ENCODE results near the gene NPAS2.

Gene NPAS2

GRCh38 chr2:100855084-100855483 lies 35.1 kb downstream of the NPAS2 start:
- DNase-seq (ENCODE audit: low spot score) = no peak

DNA sequence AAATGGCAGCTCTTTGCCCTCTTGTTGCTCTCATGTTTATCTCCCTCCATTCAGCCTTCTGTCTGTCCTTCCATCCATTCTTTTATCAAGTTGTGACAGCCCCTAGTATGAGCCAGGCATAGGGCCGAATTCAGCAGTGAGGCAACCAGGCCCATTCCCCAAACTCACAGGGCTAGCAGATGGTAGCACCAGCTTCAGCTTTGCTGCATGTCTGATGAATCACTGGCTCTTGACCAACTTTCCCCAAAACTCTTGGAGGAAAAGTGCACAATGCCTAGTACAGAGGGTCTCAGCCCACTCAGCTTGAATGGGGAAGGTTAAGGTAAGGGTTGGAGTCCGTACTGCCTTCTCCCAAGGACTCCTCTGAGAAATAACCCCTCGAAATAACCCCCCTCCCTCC lies 35.7 kb downstream of the NPAS2 start:
- DNase-seq (ENCODE audit: low spot score) = no peak

DNA sequence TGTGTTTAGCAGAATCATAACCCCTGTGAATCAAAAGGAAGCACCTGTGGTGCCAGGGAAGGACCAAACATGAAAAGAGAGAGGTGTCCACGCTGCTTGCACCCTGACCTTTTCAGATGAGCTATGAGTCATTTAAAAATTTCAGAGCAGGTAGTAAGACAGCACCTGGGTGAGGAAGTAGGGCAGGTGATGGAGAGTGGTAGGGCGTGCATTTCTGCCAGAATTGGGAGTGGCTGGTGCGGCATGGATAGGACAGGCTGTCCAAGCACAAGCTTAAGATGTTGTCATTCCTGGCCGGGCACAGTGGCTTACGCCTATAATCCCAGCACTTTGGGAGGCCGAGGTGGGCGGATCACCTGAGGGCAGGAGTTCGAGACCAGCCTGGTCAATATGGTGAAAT lies 36.8 kb downstream of the NPAS2 start:
- no peak for DNase-seq (ENCODE audit: low spot score)

- no peak for DNase-seq (ENCODE audit: low spot score)
These were observed 37.4 kb downstream of the NPAS2 start for GRCh38 chr2:100857341-100857740.

DNA sequence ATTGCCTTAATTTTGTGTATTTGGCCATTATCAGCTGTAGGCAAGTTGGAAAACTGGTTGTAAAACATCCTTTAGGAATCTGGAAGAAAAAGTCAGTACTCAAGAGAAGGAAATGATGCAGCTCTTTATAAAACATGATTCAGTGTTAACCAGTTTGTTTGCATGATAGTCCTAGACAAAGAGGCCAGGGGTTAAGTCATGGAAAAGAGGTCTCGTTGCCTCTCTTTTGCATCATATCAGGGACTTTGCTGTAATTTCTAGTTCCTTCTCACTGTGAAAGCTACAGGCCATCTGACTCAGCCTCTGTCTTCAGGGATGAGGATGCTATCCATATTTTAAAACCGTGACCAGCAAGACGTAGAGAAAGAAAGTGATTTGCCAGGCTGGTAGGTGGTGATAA lies 38.0 kb downstream of the NPAS2 start:
- no peak for DNase-seq (ENCODE audit: low spot score)

GRCh38 chr2:100859902-100860301 lies 40.0 kb downstream of the NPAS2 start:
- no peak for DNase-seq (ENCODE audit: low spot score)

DNA sequence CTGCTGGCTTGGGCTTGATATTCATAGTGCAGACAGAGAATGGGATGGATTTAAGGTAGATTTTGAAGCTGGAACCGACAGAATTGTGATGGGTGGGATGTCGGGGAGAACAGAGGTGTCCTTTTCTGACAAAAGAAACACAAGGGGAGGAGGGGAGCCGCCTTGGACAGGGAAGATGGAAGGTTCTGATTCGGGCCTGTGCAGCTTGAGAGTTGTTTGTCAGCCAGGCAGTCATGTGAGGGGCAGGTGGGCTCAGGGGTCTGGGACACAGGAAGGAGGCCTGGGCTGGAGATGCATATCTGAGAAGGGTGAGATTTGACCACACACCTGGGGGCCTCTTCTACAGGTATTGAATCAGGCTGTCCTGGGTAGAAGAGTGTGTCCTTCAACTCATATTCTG lies 41.4 kb downstream of the NPAS2 start:
- no peak for DNase-seq (ENCODE audit: low spot score)

- no peak for DNase-seq (ENCODE audit: low spot score)
These were observed 42.1 kb downstream of the NPAS2 start for GRCh38 chr2:100862081-100862480.

- DNase-seq (ENCODE audit: low spot score) = no peak
These were observed 46.0 kb downstream of the NPAS2 start for GRCh38 chr2:100865816-100866460.

DNA sequence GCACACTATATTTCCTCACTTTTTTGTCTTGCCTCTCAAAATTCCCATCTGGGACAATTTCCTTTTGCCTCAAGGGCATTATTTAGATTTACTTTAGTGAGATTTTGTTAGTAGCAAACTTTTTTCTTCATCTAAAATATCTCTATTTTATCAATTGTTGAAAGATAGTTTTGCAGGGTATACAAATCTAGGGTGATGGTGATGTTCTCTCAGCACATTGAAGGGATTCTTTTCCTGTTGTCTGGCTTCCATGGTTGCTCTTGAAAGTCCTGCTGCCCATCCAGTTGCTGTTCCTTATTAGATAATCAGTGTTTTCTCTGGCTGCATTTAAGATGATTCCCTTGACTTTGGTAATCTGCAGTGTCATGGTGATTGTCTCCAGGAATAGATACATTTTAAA lies 48.1 kb downstream of the NPAS2 start:
- no peak for DNase-seq (ENCODE audit: low spot score)

DNA sequence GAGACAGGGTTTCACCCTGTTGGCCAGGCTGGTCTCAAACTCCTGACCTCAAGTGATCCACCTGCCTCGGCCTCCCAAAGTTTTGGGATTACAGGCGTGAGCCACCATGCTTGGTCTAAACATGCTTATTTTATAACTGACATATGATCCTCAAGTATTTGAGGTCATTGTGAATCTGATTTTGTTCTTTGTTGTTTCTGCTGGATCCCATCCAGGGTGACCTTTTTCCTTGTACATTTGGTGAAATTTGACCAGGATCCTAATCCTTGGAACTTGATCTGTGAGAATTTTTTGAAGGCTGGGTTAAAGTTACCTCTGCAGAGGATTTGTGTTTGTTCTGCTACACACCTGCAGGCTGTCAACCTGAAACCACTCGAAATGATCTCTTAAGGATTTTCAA lies 49.2 kb downstream of the NPAS2 start:
- no peak for DNase-seq (ENCODE audit: low spot score)

DNA sequence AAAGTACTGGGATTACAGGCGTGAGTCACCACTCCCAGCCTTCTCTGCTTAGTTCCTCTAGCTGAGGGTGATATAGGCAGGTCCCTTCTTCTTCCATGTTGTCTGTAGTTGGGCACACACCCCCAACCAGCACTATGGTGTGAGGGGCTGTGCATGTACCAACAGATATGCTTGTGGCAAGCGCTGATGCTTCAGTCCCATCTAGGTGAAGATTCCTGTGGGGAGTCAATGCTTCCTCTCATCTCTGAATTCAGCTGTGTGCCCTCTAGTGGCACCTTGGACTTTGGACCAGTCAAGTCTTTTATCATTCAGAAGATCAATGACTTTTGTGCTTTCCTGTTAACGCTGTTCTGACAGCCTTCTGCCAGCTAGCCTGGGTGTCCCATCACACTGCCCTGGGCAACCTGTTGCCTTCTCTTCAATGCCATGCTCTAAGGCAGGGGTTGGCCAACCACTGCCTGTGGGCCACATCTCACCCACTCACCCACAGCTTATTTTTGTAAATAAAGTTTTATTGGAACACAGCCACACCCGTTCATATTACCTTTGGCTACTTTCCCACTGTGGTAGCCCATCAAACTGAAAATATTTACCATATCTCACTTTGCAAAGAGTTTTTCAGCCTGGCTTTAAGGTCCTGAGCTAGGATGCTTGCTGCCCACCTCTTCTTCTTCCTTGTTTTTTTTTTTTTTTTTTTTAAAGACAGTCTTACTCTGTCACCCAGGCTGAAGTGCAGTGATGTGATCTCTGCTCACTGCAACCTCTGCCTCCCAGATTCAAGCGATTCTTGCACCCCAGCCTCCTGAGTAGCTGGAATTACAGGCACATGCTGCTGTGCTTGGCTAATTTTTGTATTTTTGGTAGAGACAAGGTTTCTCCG lies 51.0 kb downstream of the NPAS2 start:
- no peak for DNase-seq (ENCODE audit: low spot score)

DNA sequence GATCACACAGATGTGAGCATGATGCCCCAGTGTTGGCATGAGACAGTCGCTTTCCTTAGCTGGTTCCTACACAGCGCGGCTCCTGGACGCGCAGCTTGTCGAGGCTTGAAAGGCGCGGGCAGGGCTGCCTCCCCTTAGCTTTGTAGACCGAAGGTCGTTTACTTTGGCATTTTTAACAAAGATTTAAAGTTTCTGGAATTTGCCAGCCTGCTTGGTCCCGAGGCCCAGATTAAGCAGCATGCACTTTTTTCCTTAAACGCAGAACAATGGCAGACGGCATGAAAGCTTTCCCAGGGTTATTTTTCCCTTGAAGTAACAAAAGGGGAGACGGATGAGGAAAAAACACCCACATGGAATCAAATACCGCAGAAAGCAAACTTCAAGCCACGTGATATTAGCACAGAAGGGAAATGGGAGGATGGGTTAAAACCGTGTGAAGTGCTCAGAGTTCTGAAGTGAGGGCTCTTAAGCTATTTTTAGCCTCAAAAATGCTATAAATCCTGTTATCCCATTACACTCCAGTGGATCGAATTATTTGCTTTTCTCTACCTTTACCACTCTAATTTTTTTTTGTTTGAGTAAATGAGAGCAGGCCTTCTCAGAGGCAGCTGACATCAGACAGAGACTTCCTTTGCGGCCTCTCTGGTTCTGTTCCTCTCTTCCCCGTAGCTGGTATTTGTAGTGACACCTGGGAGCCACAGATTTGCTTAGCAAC lies 55.7 kb downstream of the NPAS2 start:
- DNase-seq (ENCODE audit: low spot score) = peak; percentile 19

DNA sequence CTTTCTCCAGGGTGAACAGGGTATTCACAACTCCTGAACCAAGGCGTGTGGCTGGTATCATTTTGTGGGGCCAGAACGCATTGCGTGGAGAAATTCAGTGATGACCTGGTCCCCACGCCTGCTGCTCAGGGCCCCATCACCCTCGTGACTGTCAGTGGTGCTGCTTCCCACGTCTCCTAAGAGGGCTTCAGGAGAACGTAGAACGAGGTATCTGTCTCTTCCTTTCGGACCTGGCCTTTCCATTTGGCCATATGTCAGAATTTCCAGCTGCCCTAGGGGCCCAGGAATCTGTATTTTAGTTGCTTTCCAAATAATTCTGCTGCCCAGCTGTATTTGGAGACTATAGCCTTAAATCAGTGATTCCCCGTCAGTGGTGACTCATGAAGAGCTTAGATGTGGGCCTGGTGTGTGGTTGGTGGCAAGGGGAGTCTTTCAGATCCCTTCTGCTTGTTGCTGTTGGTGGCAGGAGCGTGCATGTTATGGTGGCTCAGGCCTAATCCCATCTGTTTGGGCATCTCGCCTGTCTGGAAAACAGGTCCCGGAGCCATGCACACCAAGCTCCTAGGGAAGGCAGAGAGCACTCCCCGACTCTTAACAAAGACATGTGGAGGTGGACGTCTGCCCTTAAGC lies 56.4 kb downstream of the NPAS2 start:
- no peak for DNase-seq (ENCODE audit: low spot score)

GRCh38 chr2:100877555-100877954 lies 57.6 kb downstream of the NPAS2 start:
- no peak for DNase-seq (ENCODE audit: low spot score)

DNA sequence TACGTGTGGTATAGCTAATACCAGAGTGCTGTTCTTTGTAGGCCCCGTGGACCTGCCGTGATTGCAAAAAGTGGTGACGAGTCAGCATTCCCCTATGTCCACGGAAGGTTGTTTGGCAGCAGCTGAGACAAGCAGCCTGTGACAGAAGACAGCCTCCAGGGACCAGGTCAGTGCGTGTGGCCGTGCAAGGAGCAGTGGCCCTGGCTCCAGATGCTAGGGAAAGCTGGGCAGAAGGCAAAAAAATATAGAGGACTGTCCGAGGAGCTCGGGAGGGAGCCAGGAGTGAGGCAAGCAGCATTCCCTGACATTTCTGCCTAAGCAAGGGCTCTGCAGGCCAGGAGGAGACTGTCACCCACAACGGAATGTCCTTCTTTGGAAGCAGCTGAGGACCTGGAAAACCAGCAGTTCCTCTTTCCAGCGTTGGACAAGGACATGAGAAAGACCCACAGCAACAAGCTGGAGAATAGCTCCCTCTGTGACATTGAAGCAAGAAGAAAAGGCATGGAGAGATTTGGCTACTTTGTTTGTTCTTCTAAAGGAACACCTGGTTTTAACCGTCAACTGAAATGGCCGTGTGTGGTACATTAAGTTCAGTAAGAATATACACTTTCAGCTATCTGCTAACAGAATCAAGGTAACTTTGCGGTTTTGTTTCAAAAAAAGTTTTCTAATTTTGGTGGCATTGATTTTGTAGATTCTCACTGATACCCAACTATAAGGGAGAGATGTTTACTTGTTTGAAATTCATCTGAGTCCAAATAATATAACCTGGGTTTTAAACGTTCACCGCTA lies 58.3 kb downstream of the NPAS2 start:
- DNase-seq (ENCODE audit: low spot score) = no peak

- DNase-seq (ENCODE audit: low spot score) = no peak
These were observed 59.4 kb downstream of the NPAS2 start for GRCh38 chr2:100879296-100879695.

DNA sequence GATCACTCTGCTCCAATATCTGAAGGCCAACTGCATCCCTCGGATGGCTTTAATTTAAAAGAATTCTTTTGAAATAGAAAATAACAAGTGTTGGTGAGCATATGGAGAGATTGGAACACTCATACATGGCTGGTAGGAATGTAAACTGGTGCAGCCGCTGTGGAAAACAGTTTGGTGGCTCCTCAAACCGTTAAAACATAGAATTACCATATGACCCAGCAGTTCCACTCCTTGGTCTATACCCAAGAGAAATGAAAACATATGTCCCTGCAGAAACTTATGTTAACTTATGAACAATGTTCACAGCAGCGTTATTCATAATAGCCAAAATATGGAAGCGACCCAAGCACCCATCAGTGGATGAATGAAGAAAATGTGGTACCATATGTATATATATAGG lies 60.1 kb downstream of the NPAS2 start:
- DNase-seq (ENCODE audit: low spot score) = no peak

GRCh38 chr2:100880730-100881129 lies 60.8 kb downstream of the NPAS2 start:
- DNase-seq (ENCODE audit: low spot score) = no peak

- no peak for DNase-seq (ENCODE audit: low spot score)
These were observed 63.0 kb downstream of the NPAS2 start for GRCh38 chr2:100882645-100883613.
